ENCODE measurements around the gene MAN1A1.
"Not testable (repeated sequence)": the region's sequence is repeated elsewhere in the genome, so short reads cannot be mapped to it uniquely, and the experiment has no call there.

Gene MAN1A1

DNA sequence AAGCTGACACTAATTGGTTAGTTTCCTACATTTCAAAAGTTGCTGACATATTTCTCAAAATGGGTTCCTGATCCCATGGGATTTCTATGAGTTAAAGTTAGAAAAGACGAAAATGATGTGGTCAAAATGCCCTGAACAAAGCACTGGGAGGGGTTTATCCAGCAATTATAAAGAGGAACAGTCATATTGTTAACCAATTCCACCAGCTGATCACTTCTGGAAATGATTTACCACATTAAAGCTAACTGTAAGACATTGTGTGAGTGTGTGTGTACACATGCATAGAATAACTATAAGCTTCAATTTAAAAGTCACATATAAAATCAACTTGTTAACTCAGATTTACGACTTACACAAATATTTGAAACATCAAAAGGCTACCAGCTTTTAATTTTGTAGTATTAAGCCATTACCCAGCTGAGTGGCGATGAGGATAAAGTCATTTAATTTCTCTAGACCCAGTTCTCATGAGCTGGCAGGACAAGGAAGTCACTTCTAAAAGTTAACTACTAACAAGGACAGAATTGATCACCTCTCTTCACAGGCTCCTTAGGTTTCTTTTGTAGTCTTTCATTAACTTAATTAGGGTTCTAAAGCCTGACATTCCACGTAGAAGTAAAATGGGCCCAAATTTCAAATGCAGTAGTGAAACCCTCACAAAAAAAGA, 40.4 kb downstream of the MAN1A1 start:
- no peaks in the 10 kb centered on the region for H3K9me3 ChIP-seq (ENCODE audit: control insufficient read depth, low read length)
- peaks cover 21% of the 10 kb centered on the region for H3K4me1 ChIP-seq (ENCODE audit: control insufficient read depth, insufficient read depth, low read length)
- no peaks in the 10 kb centered on the region for H3K27me3 ChIP-seq (ENCODE audit: control insufficient read depth, insufficient read depth, low read length)
- no peak overlapping the region for H3K9ac ChIP-seq (ENCODE audit: low read length)
- no peaks in the 10 kb centered on the region for H3K36me3 ChIP-seq (ENCODE audit: control insufficient read depth, insufficient read depth, low read length)
- no peak overlapping the region for H3K4me3 ChIP-seq (ENCODE audit: low read length)

DNA sequence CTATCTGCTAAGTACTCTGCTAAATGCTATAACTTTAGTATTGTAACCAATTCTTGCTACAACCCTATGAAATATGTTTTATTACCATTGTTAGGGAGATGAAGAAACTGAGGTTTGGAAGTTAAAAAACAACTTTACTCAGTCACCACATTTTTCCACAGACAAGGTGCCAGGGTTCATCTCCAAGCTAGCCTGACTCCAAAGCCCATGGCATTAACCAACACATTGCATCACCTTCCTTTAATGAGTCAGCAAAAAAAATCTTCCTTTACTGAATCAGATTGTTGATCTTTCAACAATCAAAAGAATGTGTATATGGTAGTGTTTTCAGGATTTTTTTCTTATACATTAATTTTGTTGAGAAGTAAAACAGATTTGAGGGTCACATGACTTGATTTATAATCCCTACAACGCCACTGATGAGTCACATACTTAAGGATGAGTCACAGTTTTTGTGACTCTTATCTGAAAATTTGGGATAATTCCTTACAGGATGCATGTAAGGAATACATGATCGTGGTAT, 41.5 kb downstream of the MAN1A1 start:
- Histone ChIP-seq H3K9me3 (ENCODE audit: control insufficient read depth, low read length) (no peaks in the 10 kb centered on the region), H3K4me1 (ENCODE audit: control insufficient read depth, insufficient read depth, low read length) (peaks cover 21% of the 10 kb centered on the region), H3K36me3 (ENCODE audit: control insufficient read depth, insufficient read depth, low read length) (no peaks in the 10 kb centered on the region), H3K27me3 (ENCODE audit: control insufficient read depth, insufficient read depth, low read length) (no peaks in the 10 kb centered on the region), H3K4me3 (ENCODE audit: low read length) (no peak overlapping the region), H3K9ac (ENCODE audit: low read length) (no peak overlapping the region)

DNA sequence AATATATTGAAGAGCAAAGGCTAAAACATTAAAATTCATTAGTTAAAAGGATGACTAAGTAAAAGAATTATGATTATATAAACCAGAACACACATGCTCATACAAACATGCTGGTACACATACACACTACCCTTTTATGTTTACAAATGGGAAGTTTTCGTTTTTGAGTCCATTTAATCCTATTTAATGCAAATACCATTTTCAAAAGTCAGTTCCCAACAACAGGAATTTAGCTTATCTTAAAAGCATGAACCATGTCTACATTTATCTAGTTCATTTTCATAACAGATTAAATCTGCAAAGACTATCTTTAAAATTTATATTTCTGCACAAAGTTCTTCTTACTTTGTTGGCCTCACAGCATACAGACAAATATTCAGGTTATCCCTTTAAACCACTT, 42.5 kb downstream of the MAN1A1 start:
- Histone ChIP-seq H3K4me3 (ENCODE audit: low read length) (no peak overlapping the region), H3K9ac (ENCODE audit: low read length) (no peak overlapping the region), H3K36me3 (ENCODE audit: control insufficient read depth, insufficient read depth, low read length) (no peaks in the 10 kb centered on the region), H3K9me3 (ENCODE audit: control insufficient read depth, low read length) (no peaks in the 10 kb centered on the region), H3K4me1 (ENCODE audit: control insufficient read depth, insufficient read depth, low read length) (peaks cover 12% of the 10 kb centered on the region), H3K27me3 (ENCODE audit: control insufficient read depth, insufficient read depth, low read length) (no peaks in the 10 kb centered on the region)

DNA sequence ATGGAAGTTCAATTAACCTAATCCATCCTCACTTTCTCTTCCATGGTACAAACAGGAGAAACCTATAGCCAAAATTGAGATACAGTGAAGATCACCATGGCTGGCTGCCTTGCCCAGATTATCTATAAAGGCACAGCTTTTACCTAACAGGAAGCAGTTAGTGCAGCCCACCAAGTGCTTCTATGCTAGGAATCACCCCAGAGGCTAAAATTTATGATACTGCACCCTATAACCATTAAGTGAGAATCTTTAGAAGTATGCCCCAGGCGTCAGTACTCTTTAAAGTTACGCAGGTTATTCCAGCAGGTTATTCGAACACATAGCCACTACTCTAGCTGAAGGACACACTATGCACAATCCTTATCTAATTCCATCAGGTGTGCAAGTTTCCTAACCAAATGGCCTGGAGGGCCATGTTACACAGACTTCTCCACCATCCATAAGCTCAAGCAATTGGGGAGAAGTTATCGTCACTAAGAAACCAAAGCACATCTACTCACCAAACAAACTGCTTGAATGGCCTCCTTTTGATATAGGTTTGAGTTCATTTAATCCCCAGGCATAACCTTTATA, 43.1 kb downstream of the MAN1A1 start:
- Histone ChIP-seq H3K27me3 (ENCODE audit: control insufficient read depth, insufficient read depth, low read length) (no peaks in the 10 kb centered on the region), H3K36me3 (ENCODE audit: control insufficient read depth, insufficient read depth, low read length) (no peaks in the 10 kb centered on the region), H3K4me3 (ENCODE audit: low read length) (no peak overlapping the region), H3K9ac (ENCODE audit: low read length) (no peak overlapping the region), H3K4me1 (ENCODE audit: control insufficient read depth, insufficient read depth, low read length) (peaks cover 12% of the 10 kb centered on the region), H3K9me3 (ENCODE audit: control insufficient read depth, low read length) (no peaks in the 10 kb centered on the region)

DNA sequence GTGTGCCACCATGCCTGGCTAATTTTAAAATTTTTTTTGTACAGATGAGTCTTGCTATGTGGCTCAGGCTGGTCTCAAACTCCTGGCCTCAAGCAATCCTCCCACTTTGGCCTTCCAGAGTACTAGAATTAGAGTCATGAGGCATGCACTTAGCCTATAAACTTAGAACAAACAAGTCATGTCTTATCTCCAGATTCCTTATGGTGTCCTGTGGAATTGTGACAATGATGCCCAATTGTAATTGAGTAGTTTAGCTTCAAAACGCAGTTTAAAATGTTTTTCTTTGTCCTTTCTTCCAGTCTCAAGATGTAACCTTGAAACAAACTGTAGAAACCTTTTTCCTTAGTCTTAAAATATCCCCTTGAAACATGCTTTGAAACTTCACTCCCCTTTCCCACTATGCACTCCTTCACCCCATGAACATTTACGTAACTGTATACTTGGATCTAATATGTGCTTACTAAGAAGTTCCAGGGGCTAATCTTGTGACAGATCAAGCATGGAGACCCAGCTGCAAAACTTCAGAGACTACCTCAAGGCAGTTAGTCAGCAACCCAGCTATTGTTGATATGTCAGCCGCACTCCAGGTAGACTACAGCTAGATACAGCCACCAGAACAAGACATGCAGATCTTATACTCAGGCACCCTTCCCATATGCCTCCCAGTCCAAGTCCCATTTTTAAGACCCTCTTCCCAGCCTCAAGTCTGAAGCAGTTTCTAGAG, 46.2 kb downstream of the MAN1A1 start:
- no peaks in the 10 kb centered on the region for H3K27me3 ChIP-seq (ENCODE audit: control insufficient read depth, insufficient read depth, low read length)
- no peaks in the 10 kb centered on the region for H3K36me3 ChIP-seq (ENCODE audit: control insufficient read depth, insufficient read depth, low read length)
- H3K9me3 ChIP-seq (ENCODE audit: control insufficient read depth, low read length): no peaks in the 10 kb centered on the region
- H3K4me3 ChIP-seq (ENCODE audit: low read length): no peak overlapping the region
- no peak overlapping the region for H3K9ac ChIP-seq (ENCODE audit: low read length)
- no peaks in the 10 kb centered on the region for H3K4me1 ChIP-seq (ENCODE audit: control insufficient read depth, insufficient read depth, low read length)

DNA sequence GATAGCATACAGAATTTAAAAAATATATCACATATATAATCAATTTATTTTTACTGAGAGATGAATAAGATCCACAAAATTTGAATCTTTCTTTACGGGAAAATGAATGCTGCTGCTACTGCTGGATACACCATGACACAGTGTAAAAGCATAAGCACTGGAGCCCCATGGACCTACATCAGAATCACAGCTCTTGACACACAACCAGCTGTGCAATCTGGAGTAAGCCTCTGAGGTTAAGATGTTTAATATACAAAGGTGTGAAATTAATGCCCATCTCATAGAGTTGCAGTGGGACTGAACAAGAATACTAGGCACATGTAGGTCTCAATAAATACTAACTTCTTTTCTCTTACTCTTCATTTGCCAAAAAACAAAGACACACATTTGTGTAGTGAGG, 48.1 kb downstream of the MAN1A1 start:
- Histone ChIP-seq H3K4me3 (ENCODE audit: low read length) (no peak overlapping the region), H3K9me3 (ENCODE audit: control insufficient read depth, low read length) (no peaks in the 10 kb centered on the region), H3K4me1 (ENCODE audit: control insufficient read depth, insufficient read depth, low read length) (no peaks in the 10 kb centered on the region), H3K36me3 (ENCODE audit: control insufficient read depth, insufficient read depth, low read length) (no peaks in the 10 kb centered on the region), H3K27me3 (ENCODE audit: control insufficient read depth, insufficient read depth, low read length) (no peaks in the 10 kb centered on the region), H3K9ac (ENCODE audit: low read length) (no peak overlapping the region)

DNA sequence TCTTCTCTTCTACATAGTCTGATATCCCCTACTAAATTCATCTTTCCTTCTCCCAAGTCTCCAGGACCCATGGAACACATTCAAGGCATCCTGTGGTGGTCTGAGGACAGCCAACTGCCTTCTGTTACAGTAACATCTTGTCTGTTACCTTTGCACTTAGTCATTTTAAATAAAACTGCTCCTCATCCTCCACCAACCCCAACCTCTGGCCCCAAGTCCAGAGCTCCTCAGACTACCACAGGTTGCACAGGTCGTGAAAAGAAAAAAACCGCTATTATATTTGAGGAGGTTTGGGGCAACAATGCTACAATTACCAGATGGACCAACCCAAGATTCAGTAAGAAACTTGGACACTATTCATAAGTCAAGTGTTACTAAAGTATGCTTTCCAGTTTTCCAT, 49.9 kb downstream of the MAN1A1 start:
- Histone ChIP-seq H3K27me3 (ENCODE audit: control insufficient read depth, insufficient read depth, low read length) (no peaks in the 10 kb centered on the region), H3K36me3 (ENCODE audit: control insufficient read depth, insufficient read depth, low read length) (no peaks in the 10 kb centered on the region), H3K9me3 (ENCODE audit: control insufficient read depth, low read length) (no peaks in the 10 kb centered on the region), H3K9ac (ENCODE audit: low read length) (no peak overlapping the region), H3K4me3 (ENCODE audit: low read length) (no peak overlapping the region), H3K4me1 (ENCODE audit: control insufficient read depth, insufficient read depth, low read length) (peaks cover 4% of the 10 kb centered on the region)

DNA sequence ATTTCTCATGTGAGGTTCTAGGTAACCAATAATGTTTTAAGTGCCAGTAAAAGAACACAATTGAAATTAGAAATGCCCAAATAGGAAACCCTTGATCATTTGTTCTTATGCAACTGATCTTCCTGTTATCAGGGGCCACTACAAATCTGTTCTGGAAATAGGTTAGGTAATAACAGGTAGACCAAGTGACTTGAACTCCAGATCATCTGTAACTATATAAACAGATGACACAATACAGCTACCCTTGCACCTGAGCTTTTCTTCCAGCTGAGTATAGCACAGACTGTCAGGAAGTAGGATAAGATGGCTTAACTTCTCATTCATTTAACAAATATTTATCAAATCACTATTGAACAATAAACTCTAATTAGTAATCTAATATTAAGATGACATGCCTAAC, 52.5 kb downstream of the MAN1A1 start:
- Histone ChIP-seq H3K4me3 (ENCODE audit: low read length) (no peak overlapping the region), H3K27me3 (ENCODE audit: control insufficient read depth, insufficient read depth, low read length) (no peaks in the 10 kb centered on the region), H3K36me3 (ENCODE audit: control insufficient read depth, insufficient read depth, low read length) (no peaks in the 10 kb centered on the region), H3K9ac (ENCODE audit: low read length) (no peak overlapping the region), H3K4me1 (ENCODE audit: control insufficient read depth, insufficient read depth, low read length) (peaks cover 4% of the 10 kb centered on the region), H3K9me3 (ENCODE audit: control insufficient read depth, low read length) (no peaks in the 10 kb centered on the region)

DNA sequence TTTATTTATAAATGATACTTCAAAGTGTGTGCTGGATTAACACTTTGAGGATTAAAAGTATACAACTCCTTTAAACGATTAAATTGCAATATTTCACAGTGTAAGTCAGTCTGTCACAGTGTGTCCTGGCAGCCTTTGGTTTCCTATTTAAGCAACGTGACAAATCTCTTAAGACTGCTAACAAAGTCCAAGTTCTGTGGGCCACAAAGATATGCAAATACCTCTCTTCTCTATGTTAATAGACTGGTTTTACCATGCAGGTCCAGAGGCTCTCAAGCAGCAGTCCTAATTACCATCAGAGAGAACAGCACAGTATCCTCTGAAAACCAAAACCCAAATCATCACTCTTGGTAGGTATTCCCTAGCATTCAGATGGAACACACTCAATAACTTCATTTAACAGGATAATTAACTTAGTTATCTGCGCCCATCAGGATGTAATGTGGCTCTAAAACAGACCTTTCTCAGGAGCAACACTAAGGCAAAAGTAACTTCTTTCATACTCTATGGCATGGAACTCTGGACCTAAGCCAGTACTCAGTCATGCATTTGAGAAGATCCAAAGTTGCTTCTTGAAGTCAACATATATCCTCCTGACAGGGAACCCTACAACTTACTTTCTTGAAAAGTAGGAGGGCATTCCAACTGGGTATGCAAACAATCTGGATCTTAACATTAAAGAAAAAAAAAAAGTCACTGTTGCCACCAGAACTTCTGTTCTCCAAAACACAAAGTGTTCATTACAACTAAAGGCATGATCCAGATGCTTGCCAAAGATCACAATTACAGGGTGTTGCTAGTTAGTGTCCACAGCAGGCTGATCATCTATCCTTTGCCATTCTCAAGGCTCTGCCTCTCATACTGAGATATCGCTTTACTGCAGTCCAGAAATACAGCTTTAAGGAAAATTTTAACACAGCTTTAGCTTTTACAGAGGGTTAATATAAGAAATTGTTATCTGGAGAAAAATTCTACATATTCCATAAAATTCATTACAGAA, 53.2 kb downstream of the MAN1A1 start:
- no peaks in the 10 kb centered on the region for H3K36me3 ChIP-seq (ENCODE audit: control insufficient read depth, insufficient read depth, low read length)
- H3K4me1 ChIP-seq (ENCODE audit: control insufficient read depth, insufficient read depth, low read length): peaks cover 4% of the 10 kb centered on the region
- no peak overlapping the region for H3K9ac ChIP-seq (ENCODE audit: low read length)
- H3K9me3 ChIP-seq (ENCODE audit: control insufficient read depth, low read length): no peaks in the 10 kb centered on the region
- H3K4me3 ChIP-seq (ENCODE audit: low read length): no peak overlapping the region
- no peaks in the 10 kb centered on the region for H3K27me3 ChIP-seq (ENCODE audit: control insufficient read depth, insufficient read depth, low read length)

DNA sequence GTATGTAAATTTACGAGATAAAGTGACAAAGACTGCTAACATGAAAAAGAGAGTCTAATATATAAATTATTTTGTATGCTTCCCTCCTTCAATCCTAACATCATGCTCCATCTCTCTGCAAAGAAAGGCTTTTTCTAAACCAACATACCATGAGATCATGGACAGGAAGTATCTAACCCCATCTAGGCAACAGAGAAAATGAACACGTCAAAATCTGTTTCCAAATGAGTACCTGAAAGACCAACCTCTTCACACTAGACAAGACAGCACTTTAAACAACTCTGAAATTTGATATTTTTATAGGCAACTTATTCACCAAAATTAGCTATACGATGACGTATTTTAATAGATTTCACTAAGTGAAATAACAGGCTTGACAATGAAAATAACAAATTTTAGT, 54.6 kb downstream of the MAN1A1 start:
- H3K4me3 ChIP-seq (ENCODE audit: low read length): no peak overlapping the region
- H3K9me3 ChIP-seq (ENCODE audit: control insufficient read depth, low read length): no peaks in the 10 kb centered on the region
- H3K27me3 ChIP-seq (ENCODE audit: control insufficient read depth, insufficient read depth, low read length): no peaks in the 10 kb centered on the region
- H3K9ac ChIP-seq (ENCODE audit: low read length): no peak overlapping the region
- H3K36me3 ChIP-seq (ENCODE audit: control insufficient read depth, insufficient read depth, low read length): no peaks in the 10 kb centered on the region
- peaks cover 4% of the 10 kb centered on the region for H3K4me1 ChIP-seq (ENCODE audit: control insufficient read depth, insufficient read depth, low read length)

DNA sequence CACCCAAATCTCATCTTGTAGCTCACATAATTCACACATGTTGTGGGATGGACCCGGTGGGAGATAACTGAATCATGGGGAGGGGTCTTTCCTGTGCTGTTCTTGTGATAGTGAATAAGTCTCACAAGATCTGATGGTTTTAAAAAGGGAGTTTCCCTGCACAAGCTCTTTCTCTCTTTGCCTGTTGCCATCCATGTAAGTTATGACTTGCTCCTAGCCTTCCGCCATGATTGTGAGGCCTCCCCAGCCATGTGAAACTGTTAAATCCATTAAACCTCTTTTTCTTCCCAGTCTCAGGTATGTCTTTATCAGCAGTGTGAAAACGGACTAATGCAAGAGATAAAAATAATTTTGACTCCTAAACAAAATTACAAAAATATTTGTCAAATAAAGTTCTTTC, 58.5 kb downstream of the MAN1A1 start:
- not testable (repeated sequence) for H3K36me3 ChIP-seq (ENCODE audit: control insufficient read depth, insufficient read depth, low read length); H3K27me3 ChIP-seq (ENCODE audit: control insufficient read depth, insufficient read depth, low read length); H3K4me3 ChIP-seq (ENCODE audit: low read length); H3K9me3 ChIP-seq (ENCODE audit: control insufficient read depth, low read length); H3K9ac ChIP-seq (ENCODE audit: low read length); H3K4me1 ChIP-seq (ENCODE audit: control insufficient read depth, insufficient read depth, low read length)

Data from mucosa of stomach (tissue), 1 donor.